Smooth muscle cell (in vitro differentiated cells): ENCODE results near the gene ARSK. TPM values are rescaled to one million over a fixed set of nuclear protein-coding genes. Genes with fewer than 3 reads are reported as not detected.

Source experiments
- DNase-seq: peaks from one replicate; lab custom pipeline; 2025; ENCODE audit not compliant: unreplicated experiment; lab: John Stamatoyannopoulos, UW
- H2AFZ ChIP-seq: fragments of 200-600 bp; sonication (generic); 2 replicates; pipeline ENCODE4 v1.6.0; 2016; ENCODE audit warnings: antibody characterized with exemption, low read depth, mild to moderate bottlenecking
- H3F3A ChIP-seq: fragments of 200-600 bp; sonication (generic); 2 replicates; pipeline ENCODE4 v1.6.0; 2017; ENCODE audit warnings: antibody characterized with exemption, low read depth
- H3K27ac ChIP-seq: fragments of 200-600 bp; sonication (generic); 2 replicates; pipeline ENCODE4 v1.5.1; 2016; ENCODE audit warnings: low read depth, mild to moderate bottlenecking
- H3K27me3 ChIP-seq: fragments of 200-600 bp; sonication (generic); 2 replicates; pipeline ENCODE4 v1.6.1; 2016; ENCODE audit warnings: low read depth, mild to moderate bottlenecking
- H3K36me3 ChIP-seq: fragments of 200-600 bp; sonication (generic); 2 replicates; pipeline ENCODE4 v1.5.1; 2016; ENCODE audit warnings: low read depth
- H3K4me1 ChIP-seq: fragments of 200-600 bp; sonication (generic); 2 replicates; pipeline ENCODE4 v1.5.1; 2016; ENCODE audit warnings: low read depth
- H3K4me2 ChIP-seq: fragments of 200-600 bp; sonication (generic); 2 replicates; pipeline ENCODE4 v1.6.0; 2016; ENCODE audit warnings: mild to moderate bottlenecking
- H3K4me3 ChIP-seq: fragments of 200-600 bp; sonication (generic); 2 replicates; pipeline ENCODE4 v1.5.1; 2016; ENCODE audit warnings: mild to moderate bottlenecking
- H3K79me2 ChIP-seq: fragments of 200-600 bp; sonication (generic); 2 replicates; pipeline ENCODE4 v1.6.0; 2016; ENCODE audit warnings: low read depth, mild to moderate bottlenecking
- H3K9ac ChIP-seq: fragments of 200-600 bp; sonication (generic); 2 replicates; pipeline ENCODE4 v1.6.0; 2016; ENCODE audit warnings: low read depth
- H3K9me3 ChIP-seq: fragments of 200-600 bp; sonication (generic); replicated peaks from 2 replicates; pipeline ENCODE4 v1.5.1; 2016; ENCODE audit warnings: low read depth
- H4K20me1 ChIP-seq: fragments of 200-600 bp; sonication (generic); 2 replicates; pipeline ENCODE4 v1.6.0; 2016; ENCODE audit warnings: low read depth
- WGBS: methylation state at CpG from one replicate; pipeline ENCODE4 v1.1.7; 2016; ENCODE audit warnings: low lambda C conversion rate; 5-methylcytosine and 5-hydroxymethylcytosine counted together
- polyA plus RNA-seq: library from polyadenylated mRNA; unstranded; fragments of >200 nt; fragmentation: Nextera tagmentation; extraction: Ambion mirVana; gene quantifications from 2 replicates; pipeline ENCODE4 v1.2.1, GENCODE V29; 2016
- total RNA-seq: library from RNA; depleted of rRNA; stranded (reverse); fragments of >200 nt; gene quantifications from 2 replicates; pipeline ENCODE4 v1.2.3, GENCODE V29; 2014
- TF ChIP-seq, protein P1 (sequence below): fragments of 200-600 bp; sonication (generic); IDR thresholded peaks from 2 replicates; pipeline ENCODE4 v1.5.1; 2017; ENCODE audit warnings: borderline replicate concordance, mild to moderate bottlenecking, antibody characterized with exemption; ENCODE audit not compliant: insufficient read depth, poor library complexity, severe bottlenecking

Gene ARSK
- total and polyA plus RNA-seq, 2 experiments from 2014 or later, result 12.1 to 18.8 TPM

DNA sequence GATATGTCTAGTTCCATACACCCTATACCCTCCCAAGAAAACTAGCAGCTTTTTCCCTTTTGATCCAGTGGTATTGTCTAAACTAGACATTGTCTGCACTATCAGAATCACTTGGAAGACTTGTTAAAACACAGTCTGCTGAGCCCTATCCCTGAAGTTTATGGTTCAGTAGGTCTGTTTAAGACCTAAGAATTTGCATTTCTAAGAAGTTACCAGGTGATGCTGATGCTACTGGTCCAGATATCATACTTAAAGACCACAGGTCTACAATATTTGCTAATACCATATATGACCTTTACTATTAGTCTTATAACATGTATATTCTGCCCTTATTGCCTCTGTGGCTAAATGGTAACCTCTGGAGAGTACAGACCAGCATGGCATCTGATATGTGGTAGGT lies 23.4 kb upstream of the ARSK start:
- H3K4me3 ChIP-seq, result no peak overlapping the region
- no peak for DNase-seq
- H3K79me2 ChIP-seq, result peaks cover 11% of the 10 kb centered on the region
- peaks cover 9% of the 10 kb centered on the region for H4K20me1 ChIP-seq
- peak overlapping the region; percentile 69 for H3K27ac ChIP-seq
- H2AFZ ChIP-seq, result no peak overlapping the region
- no peaks in the 10 kb centered on the region for H3K9me3 ChIP-seq
- H3K4me1 ChIP-seq, result no peaks in the 10 kb centered on the region
- TF ChIP-seq, protein P1, sequence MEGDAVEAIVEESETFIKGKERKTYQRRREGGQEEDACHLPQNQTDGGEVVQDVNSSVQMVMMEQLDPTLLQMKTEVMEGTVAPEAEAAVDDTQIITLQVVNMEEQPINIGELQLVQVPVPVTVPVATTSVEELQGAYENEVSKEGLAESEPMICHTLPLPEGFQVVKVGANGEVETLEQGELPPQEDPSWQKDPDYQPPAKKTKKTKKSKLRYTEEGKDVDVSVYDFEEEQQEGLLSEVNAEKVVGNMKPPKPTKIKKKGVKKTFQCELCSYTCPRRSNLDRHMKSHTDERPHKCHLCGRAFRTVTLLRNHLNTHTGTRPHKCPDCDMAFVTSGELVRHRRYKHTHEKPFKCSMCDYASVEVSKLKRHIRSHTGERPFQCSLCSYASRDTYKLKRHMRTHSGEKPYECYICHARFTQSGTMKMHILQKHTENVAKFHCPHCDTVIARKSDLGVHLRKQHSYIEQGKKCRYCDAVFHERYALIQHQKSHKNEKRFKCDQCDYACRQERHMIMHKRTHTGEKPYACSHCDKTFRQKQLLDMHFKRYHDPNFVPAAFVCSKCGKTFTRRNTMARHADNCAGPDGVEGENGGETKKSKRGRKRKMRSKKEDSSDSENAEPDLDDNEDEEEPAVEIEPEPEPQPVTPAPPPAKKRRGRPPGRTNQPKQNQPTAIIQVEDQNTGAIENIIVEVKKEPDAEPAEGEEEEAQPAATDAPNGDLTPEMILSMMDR, result no peak
- no peaks in the 10 kb centered on the region for H3K27me3 ChIP-seq
- H3F3A ChIP-seq, result no peaks in the 10 kb centered on the region
- peaks cover 8% of the 10 kb centered on the region for H3K36me3 ChIP-seq
- H3K9ac ChIP-seq, result no peak overlapping the region
- no peak overlapping the region for H3K4me2 ChIP-seq

DNA sequence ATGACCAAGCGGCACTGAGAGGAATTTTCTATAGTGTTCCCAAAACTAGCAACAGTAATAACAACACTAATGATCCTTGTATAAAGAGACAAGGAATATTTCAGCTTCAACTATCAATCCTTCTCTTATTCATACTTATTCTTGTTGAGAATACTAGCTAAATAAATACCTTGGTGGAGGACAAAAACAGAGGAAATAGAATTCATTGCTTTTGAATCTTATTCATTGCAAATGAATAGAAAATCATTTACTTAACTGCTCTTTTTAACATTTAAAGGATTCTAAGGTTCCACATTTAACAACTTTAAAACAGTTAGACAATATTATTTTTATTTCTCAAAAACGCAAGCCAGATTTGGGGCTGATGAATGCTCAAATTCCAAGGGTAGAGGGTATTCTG lies 22.5 kb upstream of the ARSK start:
- no peaks in the 10 kb centered on the region for H3K27me3 ChIP-seq
- peaks cover 18% of the 10 kb centered on the region for H3K79me2 ChIP-seq
- 94% methylated on average over 2 of the region's 2 CpGs for WGBS
- H3K4me1 ChIP-seq, result no peaks in the 10 kb centered on the region
- H3K4me2 ChIP-seq, result no peak overlapping the region
- H3K9me3 ChIP-seq, result no peaks in the 10 kb centered on the region
- H3K27ac ChIP-seq, result peak overlapping the region; percentile 63
- H3K4me3 ChIP-seq, result no peak overlapping the region
- H3K36me3 ChIP-seq, result peaks cover 12% of the 10 kb centered on the region
- H3K9ac ChIP-seq, result no peak overlapping the region
- no peaks in the 10 kb centered on the region for H3F3A ChIP-seq
- peaks cover 18% of the 10 kb centered on the region for H4K20me1 ChIP-seq
- TF ChIP-seq, protein P1, result no peak
- no peak for DNase-seq
- no peak overlapping the region for H2AFZ ChIP-seq

DNA sequence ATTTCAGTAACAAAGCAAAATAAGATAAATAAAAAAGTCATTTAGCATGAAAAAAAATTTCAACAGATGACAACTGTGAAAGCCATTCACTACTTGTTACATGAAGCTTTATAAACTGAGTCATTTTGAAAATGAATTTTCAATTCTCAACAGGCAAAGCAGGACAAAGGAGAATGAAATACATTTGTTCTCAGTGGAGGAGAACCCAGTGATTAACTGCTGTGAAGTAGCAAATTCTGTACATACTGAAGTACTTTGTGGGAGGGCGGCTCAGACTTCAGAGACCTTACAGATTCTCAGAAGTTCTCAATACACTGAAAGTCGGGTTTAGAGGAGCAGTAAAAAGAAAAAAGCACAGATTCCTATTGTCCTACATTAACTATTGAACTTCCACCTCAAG lies 21.8 kb upstream of the ARSK start:
- Histone ChIP-seq H3K4me2 (no peak overlapping the region), H3K27ac (peak overlapping the region; percentile 63), H3K4me3 (no peak overlapping the region), H3K4me1 (no peaks in the 10 kb centered on the region), H3K27me3 (no peaks in the 10 kb centered on the region), H2AFZ (no peak overlapping the region), H3K36me3 (peaks cover 17% of the 10 kb centered on the region), H3F3A (no peaks in the 10 kb centered on the region), H4K20me1 (peaks cover 24% of the 10 kb centered on the region), H3K9ac (no peak overlapping the region), H3K9me3 (no peaks in the 10 kb centered on the region), H3K79me2 (peaks cover 24% of the 10 kb centered on the region)
- TF ChIP-seq, protein P1, result no peak
- no peak for DNase-seq
- 42% methylated on average over 2 of the region's 2 CpGs for WGBS

DNA sequence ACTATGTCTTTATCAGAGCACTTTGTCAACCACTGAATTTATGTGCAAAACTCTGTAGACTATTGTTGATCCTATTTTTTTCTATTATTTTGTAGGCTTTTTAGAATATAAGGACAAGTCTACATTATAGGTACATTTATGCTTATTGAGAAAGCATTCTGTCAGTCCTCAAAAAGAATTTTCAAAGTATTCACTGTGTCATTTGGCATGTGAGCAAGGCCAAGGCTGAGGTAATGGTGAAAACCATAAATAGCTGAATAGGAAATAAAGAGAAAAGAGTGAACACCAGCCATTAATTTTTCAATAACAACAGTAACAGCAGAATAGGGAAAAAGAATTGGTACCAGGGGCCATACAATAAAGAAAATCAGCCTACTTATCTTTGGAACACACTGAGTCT lies 21.1 kb upstream of the ARSK start:
- Histone ChIP-seq H3K36me3 (peaks cover 17% of the 10 kb centered on the region), H3K4me3 (no peak overlapping the region), H3K4me2 (no peak overlapping the region), H2AFZ (no peak overlapping the region), H3K27me3 (no peaks in the 10 kb centered on the region), H3K79me2 (peaks cover 24% of the 10 kb centered on the region), H3F3A (no peaks in the 10 kb centered on the region), H3K4me1 (no peaks in the 10 kb centered on the region), H4K20me1 (peaks cover 27% of the 10 kb centered on the region), H3K27ac (peak overlapping the region; percentile 63), H3K9ac (no peak overlapping the region), H3K9me3 (no peaks in the 10 kb centered on the region)
- no peak for DNase-seq
- TF ChIP-seq, protein P1, result no peak
